Vagina (tissue), 2 donors: ENCODE results near the gene NKAIN2. TPM values are rescaled to one million over a fixed set of nuclear protein-coding genes. Genes with fewer than 3 reads are reported as not detected.

Source experiments
- DNase-seq, 2 donors: peaks; one replicate each; pipeline ENCODE4 v3.0.0-alpha.2; 2017; ENCODE audit errors: extremely low spot score in 2 of 2
- H3K27ac ChIP-seq: fragments of 200-600 bp; sonication (generic); one replicate; pipeline ENCODE4 v1.5.1; 2019
- H3K27me3 ChIP-seq: fragments of 200-600 bp; sonication (generic); one replicate; pipeline ENCODE4 v1.5.1; 2019
- H3K36me3 ChIP-seq, 2 donors: fragments of 200-600 bp; sonication (generic); one replicate each; pipeline ENCODE4 v1.5.1; 2017 to 2019
- H3K4me1 ChIP-seq: fragments of 200-600 bp; sonication (generic); one replicate; pipeline ENCODE4 v1.5.1; 2019
- H3K4me3 ChIP-seq, 2 donors: fragments of 200-600 bp; sonication (generic); 1 replicate in 1 of 2; 2 replicates in 1 of 2; pipeline ENCODE4 v1.5.1; 2016 to 2019
- H3K9me3 ChIP-seq: fragments of 200-600 bp; sonication (generic); one replicate; pipeline ENCODE4 v1.5.1; 2019
- POLR2A ChIP-seq, 2 donors: fragments of 450-650 bp; IDR thresholded peaks; one replicate each; pipeline ENCODE4 v1.6.1; 2017; ENCODE audit warnings: antibody characterized with exemption in 2 of 2, mild to moderate bottlenecking in 2 of 2, moderate library complexity in 2 of 2
- POLR2AphosphoS5 ChIP-seq, 2 donors: sonication (generic); formaldehyde crosslinking; IDR thresholded peaks; one replicate each; pipeline ENCODE4 v1.9.0; 2017; ENCODE audit warnings: antibody characterized with exemption in 2 of 2, mild to moderate bottlenecking in 2 of 2, low read depth in 1 of 2; ENCODE audit not compliant: insufficient read depth in 1 of 2
- intact Hi-C: fragments of 100-400 bp; cut with DNase I; formaldehyde crosslinking; loops from one replicate; pipeline ENCODE4 v1.15.1; 2023
- total RNA-seq: library from RNA; depleted of rRNA; stranded (reverse); fragments of >200 nt; gene quantifications from one replicate; pipeline ENCODE4 v1.2.3, GENCODE V29; 2016
- TF ChIP-seq, protein P1 (sequence below), 3 experiments: fragments of 450-650 bp in 2 of 3; fragments of 200-600 bp in 1 of 3; sonication (generic) in 1 of 3; IDR thresholded peaks; one replicate each; pipeline ENCODE4 v1.5.1; 2017 to 2019; ENCODE audit warnings: antibody characterized with exemption in 3 of 3, mild to moderate bottlenecking in 2 of 3, moderate library complexity in 2 of 3

The NKAIN2 gene
- total RNA-seq, 1 donor from 2014 or later: not detected

DNA sequence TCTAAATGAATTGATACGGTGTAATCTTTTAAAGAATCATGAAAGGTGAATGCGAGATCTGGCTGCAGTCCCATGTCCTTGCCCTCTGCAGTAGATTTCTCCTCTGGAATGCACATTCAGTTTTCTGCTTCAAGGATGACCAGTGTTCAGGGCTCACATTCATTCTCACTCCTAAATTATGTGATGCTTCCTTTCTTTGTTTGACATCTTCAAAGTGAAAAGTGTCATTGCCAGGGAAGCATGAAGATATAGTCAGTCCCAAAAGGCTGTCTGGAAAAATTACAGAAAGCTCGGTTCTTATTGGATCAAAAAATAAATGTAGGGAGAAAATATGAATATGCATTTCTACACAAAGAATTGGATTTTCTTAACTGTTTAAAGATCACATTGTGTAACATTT is 395.6 kb downstream of the NKAIN2 start:
- TF ChIP-seq, protein P1, sequence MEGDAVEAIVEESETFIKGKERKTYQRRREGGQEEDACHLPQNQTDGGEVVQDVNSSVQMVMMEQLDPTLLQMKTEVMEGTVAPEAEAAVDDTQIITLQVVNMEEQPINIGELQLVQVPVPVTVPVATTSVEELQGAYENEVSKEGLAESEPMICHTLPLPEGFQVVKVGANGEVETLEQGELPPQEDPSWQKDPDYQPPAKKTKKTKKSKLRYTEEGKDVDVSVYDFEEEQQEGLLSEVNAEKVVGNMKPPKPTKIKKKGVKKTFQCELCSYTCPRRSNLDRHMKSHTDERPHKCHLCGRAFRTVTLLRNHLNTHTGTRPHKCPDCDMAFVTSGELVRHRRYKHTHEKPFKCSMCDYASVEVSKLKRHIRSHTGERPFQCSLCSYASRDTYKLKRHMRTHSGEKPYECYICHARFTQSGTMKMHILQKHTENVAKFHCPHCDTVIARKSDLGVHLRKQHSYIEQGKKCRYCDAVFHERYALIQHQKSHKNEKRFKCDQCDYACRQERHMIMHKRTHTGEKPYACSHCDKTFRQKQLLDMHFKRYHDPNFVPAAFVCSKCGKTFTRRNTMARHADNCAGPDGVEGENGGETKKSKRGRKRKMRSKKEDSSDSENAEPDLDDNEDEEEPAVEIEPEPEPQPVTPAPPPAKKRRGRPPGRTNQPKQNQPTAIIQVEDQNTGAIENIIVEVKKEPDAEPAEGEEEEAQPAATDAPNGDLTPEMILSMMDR (IDR thresholded peaks at IDR 0.05): no peak
- no peak for TF ChIP-seq POLR2AphosphoS5 (IDR thresholded peaks at IDR 0.05; ENCODE audit: insufficient read depth in 1 of 2, low read depth in 1 of 2)
- no peak for TF ChIP-seq POLR2A (IDR thresholded peaks at IDR 0.05)
- Histone ChIP-seq H3K4me1 (no peaks in the 10 kb centered on the region), H3K4me3 (no peak overlapping the region), H3K27me3 (no peaks in the 10 kb centered on the region), H3K36me3 (no peaks in the 10 kb centered on the region), H3K9me3 (no peaks in the 10 kb centered on the region), H3K27ac (no peak overlapping the region)
- DNase-seq: no peak
- intact Hi-C loops: no loop called here

- intact Hi-C loops: no loop called here
- TF ChIP-seq, protein P1 (IDR thresholded peaks at IDR 0.05): no peak
- no peak for TF ChIP-seq POLR2A (IDR thresholded peaks at IDR 0.05)
- no peak for TF ChIP-seq POLR2AphosphoS5 (IDR thresholded peaks at IDR 0.05; ENCODE audit: insufficient read depth in 1 of 2, low read depth in 1 of 2)
Observed at GRCh38 chr6:124200661-124201060, 397.0 kb downstream of the NKAIN2 start.

DNA sequence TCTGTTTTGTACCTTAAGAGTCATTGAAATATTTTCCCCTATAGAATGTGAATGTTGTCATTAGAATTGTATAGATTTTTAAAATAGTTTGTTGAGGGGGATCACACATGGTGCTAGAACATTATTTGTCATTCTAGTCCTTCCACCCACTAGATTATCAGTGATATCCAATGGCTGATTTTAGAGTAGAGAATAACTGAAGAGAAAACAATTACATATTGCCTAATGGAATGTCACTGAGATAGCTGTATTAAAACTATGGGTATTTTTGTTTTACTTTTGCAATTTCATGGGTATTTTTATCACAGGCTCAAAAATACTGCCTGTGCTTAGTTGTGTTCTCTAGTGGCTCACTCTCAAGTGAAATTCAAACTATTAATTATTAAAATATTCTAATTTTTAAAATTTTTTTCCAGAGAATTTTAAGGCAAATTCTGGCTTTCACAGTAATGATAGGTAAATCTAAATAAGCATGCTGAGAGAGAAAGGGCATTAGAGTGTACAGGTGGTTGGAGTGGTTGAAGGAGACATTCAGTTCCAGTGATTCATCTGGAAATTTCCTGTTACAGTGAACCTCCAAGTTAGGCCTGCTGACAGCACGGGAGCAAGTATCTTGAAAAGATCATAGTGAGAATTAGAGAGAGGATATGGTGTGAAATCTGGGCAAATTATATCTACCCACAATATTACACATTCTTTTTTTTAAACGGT is 399.6 kb downstream of the NKAIN2 start:
- no peak for DNase-seq
- Histone ChIP-seq H3K27me3 (no peaks in the 10 kb centered on the region), H3K9me3 (no peaks in the 10 kb centered on the region), H3K4me3 (no peak overlapping the region), H3K36me3 (no peaks in the 10 kb centered on the region), H3K4me1 (no peaks in the 10 kb centered on the region), H3K27ac (no peak overlapping the region)
- intact Hi-C loops: no loop called here
- TF ChIP-seq, protein P1 (IDR thresholded peaks at IDR 0.05): no peak
- TF ChIP-seq POLR2AphosphoS5 (IDR thresholded peaks at IDR 0.05; ENCODE audit: insufficient read depth in 1 of 2, low read depth in 1 of 2): no peak
- no peak for TF ChIP-seq POLR2A (IDR thresholded peaks at IDR 0.05)

More at GRCh38 chr6:124200661-124201060, 397.0 kb downstream of the NKAIN2 start:
- Histone ChIP-seq H3K27ac (no peak overlapping the region), H3K9me3 (no peaks in the 10 kb centered on the region), H3K4me3 (no peak overlapping the region), H3K27me3 (no peaks in the 10 kb centered on the region), H3K4me1 (no peaks in the 10 kb centered on the region), H3K36me3 (no peaks in the 10 kb centered on the region)
- no peak for DNase-seq

DNA sequence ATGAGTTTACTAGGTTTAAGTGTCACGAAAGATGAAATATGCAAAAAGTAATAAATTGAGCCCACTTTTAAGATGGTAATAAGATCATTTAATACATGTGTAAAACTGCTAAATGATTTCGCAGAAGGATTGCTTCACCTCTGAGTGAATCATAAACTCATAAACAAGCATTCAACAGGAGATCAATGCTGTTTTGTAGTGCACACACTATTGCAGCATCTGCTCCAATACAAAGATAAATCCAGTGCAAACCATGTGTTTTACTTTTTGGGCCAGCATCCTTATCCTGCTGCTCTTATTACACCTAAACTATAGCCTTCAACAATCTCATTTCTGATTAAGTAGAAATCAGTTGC is 400.1 kb downstream of the NKAIN2 start:
- H3K27ac ChIP-seq: no peak overlapping the region
- H3K4me3 ChIP-seq: no peak overlapping the region
- no peaks in the 10 kb centered on the region for H3K36me3 ChIP-seq
- H3K9me3 ChIP-seq: no peaks in the 10 kb centered on the region
- no peak for DNase-seq
- H3K27me3 ChIP-seq: no peaks in the 10 kb centered on the region
- TF ChIP-seq POLR2A (IDR thresholded peaks at IDR 0.05): no peak
- intact Hi-C loops: no loop called here
- H3K4me1 ChIP-seq: no peaks in the 10 kb centered on the region

GRCh38 chr6:124205921-124206320 is 402.3 kb downstream of the NKAIN2 start:
- intact Hi-C loops: no loop called here
- Histone ChIP-seq H3K27ac (no peak overlapping the region), H3K4me3 (no peak overlapping the region), H3K36me3 (no peaks in the 10 kb centered on the region), H3K4me1 (no peaks in the 10 kb centered on the region), H3K27me3 (no peaks in the 10 kb centered on the region), H3K9me3 (no peaks in the 10 kb centered on the region)
- TF ChIP-seq POLR2A (IDR thresholded peaks at IDR 0.05) (no peak), POLR2AphosphoS5 (IDR thresholded peaks at IDR 0.05; ENCODE audit: insufficient read depth in 1 of 2, low read depth in 1 of 2) (no peak)
- TF ChIP-seq, protein P1 (IDR thresholded peaks at IDR 0.05): no peak
- DNase-seq: no peak
